Activated gamma-delta T cell (primary cell): ENCODE data around the gene ERCC6L2.

Experiments used
- DNase-seq: peaks from one replicate; lab custom pipeline; 2025; lab: John Stamatoyannopoulos, UW
- total RNA-seq, 2 donors: gene quantifications; one replicate each; lab custom pipeline; 2026; lab: John Stamatoyannopoulos, UW

The ERCC6L2 gene, protein sequence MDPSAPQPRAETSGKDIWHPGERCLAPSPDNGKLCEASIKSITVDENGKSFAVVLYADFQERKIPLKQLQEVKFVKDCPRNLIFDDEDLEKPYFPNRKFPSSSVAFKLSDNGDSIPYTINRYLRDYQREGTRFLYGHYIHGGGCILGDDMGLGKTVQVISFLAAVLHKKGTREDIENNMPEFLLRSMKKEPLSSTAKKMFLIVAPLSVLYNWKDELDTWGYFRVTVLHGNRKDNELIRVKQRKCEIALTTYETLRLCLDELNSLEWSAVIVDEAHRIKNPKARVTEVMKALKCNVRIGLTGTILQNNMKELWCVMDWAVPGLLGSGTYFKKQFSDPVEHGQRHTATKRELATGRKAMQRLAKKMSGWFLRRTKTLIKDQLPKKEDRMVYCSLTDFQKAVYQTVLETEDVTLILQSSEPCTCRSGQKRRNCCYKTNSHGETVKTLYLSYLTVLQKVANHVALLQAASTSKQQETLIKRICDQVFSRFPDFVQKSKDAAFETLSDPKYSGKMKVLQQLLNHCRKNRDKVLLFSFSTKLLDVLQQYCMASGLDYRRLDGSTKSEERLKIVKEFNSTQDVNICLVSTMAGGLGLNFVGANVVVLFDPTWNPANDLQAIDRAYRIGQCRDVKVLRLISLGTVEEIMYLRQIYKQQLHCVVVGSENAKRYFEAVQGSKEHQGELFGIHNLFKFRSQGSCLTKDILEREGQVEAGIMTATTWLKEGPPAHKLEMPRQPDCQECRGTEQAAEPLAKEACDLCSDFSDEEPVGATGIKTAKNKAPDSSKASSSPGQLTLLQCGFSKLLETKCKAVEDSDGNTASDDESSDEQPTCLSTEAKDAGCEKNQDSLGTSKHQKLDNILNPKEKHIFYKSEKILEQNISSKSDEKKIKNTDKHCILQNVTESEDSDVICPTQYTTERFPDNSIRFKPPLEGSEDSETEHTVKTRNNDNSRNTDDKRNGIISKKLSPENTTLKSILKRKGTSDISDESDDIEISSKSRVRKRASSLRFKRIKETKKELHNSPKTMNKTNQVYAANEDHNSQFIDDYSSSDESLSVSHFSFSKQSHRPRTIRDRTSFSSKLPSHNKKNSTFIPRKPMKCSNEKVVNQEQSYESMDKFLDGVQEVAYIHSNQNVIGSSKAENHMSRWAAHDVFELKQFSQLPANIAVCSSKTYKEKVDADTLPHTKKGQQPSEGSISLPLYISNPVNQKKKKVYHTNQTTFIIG (N-terminal part only)
- total RNA-seq: 134 to 176 reads per million in 2 donors

DNA sequence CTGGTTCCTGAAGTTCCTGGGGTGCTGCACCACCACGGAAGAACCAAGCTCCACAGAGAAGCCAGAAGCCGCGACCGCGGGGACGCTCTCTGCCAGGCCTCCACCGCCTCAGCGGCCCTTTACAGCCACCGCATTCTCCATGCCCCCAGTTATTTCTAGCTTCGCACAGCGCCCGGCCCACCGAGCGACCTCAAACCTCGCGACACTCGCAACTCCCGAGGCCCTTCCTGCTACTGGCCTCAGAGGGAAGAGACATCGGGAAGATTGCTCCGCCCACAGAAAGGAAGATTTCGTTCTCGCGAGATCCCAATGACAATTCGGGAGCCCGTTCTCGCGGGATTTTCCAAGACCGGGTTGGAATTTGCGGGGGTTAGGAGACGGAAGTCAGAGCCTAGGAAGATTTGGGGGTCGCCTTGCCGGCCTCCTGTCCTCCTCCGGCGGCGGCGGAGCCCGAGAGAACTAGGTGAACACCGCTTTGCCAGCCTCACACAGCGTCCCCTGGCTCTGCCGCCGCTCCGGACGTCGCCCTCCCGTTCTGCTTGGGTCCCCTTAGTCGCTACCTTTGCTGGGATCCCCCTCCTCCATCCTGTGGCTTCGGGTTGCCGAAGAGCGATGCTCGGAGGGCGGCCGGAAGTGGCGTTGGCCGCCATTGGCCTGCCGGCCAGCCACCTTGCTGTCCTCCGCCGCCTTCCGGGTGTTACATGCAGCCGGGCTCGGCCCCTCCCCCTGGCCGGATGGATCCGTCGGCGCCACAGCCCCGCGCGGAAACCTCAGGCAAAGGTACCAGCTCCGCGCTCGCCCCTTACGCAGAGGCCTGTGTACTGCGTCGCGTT is at the start of gene ERCC6L2:
Gene ERCC6L2 (plus strand): TSS at position 387 of the 833 bp plus-strand sequence. CDS start 348 bp downstream, at position 735.
- peak; percentile 86 for DNase-seq

DNA sequence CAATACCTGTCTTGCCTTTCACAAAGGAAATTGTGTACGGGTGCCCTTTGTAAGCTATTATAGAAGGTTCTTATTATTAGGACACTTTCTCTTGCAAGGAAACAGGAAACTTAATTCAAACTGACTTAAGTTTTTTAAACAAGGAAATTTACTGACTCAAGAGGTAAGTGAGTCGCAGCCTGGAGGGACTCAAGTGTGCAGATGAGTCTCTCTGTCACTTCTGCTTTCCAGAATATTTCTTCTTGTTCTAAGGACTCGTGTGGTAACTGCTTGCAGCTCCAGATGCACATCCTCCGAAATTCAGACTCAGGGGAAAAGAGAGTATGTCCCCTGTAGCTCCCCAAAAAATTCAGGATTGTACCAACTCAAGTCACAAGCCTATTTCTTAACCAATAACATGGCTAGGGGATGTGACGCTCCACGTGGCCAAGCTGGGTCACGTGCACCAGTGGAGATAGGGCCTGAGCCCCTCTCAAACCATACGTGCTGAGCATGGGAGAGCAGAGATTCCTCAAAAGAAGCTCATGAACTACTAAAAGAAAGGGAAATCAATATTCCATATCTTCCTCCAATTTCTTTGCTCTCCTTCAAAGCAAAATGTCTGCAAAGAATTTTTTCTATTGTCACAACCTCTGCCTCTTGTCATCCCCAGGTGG is 49.2 kb upstream of the ERCC6L2 start:
- no peak for DNase-seq

DNA sequence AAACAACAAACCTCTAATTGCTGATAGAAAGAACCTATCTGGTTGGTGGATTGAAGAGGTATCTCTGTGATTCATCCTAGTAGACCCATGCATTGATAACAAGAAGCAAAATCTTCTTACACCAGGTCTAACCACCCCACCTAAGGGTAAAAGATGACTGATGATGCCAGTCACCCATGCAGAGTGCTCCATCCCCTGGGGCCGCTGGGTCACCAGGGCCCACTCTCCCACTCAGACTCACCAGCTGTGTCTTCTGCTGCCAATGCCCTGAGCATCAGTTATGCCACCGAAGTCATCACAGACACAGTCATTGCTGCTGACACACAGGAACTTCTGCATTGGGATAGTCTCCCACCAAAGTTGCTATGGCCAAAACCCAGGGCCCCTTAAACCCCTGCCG is 44.7 kb upstream of the ERCC6L2 start:
- no peak for DNase-seq

DNA sequence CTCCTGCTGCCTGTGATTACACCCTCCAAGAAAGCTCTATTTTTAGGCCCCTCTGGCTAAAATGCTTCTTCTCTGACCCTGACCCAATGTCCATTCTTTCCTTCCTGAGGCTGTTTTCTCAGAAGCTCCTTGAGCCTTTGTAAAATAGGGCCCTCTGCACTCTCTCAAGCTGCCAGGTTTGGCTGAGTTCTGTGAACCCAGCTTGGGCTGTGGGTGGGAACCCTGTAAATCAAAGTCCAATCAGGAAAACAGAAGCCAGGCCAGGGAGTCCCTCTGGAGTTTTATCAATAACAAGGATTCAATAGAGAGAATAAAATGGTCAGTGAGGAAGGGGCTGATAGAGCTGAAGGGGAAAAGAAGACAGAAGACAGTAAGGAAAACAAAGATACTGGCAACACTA is 43.7 kb upstream of the ERCC6L2 start:
- DNase-seq: no peak

DNA sequence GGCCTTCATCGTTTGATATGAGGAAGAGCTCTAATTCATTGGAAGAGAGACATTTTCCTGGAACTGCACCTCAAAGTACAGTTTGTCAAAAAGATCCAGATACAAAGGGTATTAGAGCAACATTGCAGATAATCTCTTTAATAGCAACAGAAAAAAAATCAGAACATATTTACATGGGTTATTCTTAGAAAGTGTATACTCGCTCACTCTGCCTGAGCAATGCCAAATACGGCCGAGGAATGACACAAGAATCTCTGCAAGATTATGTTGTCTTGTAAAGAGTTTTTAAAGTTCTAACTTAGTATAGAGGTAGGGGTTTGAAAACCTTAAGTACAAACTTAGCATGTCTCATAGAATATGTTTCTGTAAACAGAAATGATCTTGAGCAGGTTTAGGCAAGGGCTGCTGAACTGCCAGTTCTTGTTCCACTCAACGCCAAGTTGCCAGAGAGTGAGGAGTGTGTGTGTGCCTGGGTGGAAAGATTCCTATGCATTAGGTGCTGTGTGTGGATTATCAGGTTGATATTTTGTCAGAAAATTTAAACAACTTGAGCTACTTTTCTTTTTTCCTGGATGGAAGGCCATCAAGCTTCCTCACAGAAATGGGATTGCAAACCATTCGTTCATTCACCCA is 41.8 kb upstream of the ERCC6L2 start:
- DNase-seq: no peak

DNA sequence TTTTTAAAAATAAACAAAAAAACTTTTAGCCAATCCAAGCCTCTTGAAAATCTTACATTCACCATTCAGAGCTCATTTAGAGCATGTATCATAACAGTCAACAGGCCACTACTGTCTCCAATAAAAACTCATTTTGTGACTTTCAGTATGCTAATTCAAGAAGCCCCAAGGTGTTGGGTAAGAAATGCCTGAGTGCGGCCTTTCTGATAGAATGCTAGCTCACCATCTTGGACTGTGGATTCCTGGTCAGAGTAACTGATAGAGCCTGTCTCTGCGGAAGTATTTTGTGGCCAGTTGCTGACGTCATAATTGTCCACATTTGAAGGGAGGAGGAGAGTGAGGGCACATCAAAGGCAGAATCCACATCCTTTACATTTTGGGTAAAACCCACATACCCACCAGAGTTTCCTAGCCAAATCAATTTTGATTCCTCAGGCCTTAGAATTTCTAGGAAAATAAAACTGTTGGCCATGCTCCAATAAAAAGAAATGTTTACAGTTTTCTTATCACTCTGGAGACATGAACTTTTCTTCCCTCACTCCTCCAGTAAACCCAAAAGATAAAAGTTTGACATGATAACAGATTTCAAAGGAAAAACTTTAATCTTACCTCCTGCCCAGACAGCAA is 41.1 kb upstream of the ERCC6L2 start:
- DNase-seq: no peak

DNA sequence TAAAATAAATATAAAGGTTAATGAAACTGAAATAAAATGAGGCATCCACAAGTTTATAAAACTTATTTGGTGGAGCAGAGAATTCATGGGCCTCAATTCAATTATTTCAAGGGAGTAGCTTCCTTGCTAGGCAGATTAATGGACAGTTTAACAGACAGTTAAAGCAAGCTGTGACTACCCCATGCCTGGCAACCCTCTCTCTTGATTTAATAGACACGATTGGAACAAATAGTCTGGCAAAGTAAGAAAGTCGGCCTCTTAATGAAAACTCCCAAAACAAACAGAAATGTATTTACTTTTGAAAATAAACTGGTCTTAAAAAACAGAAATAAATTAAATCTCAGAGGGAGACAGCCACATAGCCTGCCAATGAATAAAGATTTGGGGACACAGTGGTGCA is 40.1 kb upstream of the ERCC6L2 start:
- DNase-seq: no peak

DNA sequence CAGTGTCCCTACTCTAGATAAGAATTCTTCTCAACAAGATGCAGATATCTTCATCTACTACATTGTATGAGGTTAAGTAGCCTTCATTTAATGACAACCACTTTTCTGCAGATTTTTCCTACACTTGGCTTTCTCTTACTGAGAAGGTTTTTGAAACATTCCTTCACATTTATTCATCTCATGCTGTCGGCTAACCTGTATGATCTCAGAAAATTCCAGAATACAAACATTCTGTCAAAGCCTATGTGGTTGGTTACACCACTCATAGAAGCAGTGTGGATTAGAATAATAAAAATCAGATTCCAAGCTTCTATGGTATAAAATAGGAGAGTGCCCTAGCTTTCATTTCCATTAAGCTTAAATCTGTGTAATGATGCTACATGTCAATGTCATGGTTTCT is 39.4 kb upstream of the ERCC6L2 start:
- DNase-seq: no peak

DNA sequence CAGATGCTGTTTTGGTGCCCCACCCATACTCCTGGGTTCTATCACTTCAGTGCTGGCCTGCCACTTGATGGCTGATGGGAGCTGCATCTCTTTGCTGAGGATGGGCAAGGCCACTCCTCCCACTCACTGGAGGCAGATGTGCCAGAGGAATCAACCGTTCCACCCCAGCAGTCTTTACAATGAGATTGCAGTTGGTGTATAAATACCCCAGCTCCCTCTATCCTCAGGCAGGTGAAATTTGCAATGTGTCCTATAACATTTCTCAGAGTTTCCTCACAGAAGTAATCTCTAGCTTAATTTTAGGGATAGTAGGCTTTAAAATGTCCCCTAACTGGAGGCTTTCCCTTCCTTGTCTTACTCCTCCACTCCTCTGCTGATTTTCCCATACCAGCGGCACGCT is 36.5 kb upstream of the ERCC6L2 start:
- DNase-seq: no peak

DNA sequence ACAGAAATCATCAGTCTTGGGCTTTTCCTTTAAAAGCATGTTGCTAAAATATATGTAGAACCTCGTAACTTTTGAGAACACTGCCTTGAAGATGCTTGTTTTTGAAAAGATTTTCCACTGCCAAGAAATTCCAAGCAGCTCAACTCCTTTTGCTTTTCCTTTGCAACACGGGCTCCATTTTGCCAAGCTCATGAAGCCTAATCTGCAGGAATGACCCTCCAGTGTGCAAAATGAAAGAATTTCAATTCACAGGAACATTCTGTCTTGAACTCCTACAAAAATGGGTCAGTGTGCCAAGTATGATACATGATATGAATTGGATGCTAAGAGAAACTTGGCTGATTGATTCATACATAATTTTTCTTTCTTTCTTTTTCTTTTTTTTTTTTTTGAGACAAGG is 35.4 kb upstream of the ERCC6L2 start:
- no peak for DNase-seq

DNA sequence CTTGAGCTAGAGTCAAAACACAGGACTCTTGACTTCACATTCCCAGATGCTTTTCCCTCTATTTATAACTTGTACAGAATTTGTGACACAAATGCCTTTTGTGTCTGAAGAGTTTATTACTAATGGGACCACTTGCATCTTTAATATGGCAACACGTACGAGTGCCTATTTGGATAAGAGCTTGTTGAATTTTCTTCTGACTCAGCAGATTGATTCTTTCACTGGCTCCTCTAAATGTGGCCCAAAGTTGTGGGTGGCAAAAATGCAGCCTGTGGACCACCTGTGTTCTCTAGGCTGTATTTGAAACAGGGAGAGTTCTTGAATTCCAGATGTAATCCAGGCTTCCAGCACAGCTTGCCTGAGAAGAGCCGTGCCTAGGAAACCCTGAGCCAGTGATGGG is 34.1 kb upstream of the ERCC6L2 start:
- no peak for DNase-seq

DNA sequence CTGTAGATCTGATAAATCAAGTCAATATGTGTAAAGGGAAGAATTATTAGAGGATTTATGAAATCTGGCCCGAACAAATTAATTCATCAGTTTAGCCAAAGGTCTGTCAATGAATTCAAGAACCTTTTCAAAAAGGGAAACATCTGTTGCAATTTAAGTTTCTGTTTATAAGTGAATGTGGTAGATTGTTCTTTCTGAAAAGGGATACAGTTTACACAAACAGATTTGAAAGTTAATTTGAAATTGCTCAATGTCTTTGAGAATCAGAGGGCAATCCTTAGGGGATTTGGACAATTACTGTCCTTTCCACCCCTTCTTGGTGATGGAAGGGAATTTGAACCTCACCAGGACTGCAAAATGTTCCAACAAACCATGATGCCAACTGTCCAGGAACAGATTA is 29.7 kb upstream of the ERCC6L2 start:
- no peak for DNase-seq

DNA sequence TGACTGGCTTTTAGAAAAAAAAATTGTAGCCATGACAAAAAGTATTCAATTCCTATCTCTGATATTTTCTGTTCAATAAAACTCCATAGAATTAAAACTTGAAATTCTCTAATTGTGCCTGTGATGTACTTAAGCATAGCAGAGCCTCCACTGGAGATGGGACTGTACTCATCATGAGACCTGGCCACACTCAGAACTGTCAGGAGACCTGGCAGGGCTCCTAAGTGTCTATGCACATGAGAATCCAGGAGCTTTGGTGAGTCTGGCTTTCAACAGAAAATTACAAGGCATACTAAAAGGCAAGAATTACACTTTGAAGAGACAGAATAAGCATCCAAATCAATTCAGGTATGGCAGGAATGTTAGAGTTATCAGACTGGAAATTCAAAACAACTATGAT is 26.7 kb upstream of the ERCC6L2 start:
- DNase-seq: no peak

DNA sequence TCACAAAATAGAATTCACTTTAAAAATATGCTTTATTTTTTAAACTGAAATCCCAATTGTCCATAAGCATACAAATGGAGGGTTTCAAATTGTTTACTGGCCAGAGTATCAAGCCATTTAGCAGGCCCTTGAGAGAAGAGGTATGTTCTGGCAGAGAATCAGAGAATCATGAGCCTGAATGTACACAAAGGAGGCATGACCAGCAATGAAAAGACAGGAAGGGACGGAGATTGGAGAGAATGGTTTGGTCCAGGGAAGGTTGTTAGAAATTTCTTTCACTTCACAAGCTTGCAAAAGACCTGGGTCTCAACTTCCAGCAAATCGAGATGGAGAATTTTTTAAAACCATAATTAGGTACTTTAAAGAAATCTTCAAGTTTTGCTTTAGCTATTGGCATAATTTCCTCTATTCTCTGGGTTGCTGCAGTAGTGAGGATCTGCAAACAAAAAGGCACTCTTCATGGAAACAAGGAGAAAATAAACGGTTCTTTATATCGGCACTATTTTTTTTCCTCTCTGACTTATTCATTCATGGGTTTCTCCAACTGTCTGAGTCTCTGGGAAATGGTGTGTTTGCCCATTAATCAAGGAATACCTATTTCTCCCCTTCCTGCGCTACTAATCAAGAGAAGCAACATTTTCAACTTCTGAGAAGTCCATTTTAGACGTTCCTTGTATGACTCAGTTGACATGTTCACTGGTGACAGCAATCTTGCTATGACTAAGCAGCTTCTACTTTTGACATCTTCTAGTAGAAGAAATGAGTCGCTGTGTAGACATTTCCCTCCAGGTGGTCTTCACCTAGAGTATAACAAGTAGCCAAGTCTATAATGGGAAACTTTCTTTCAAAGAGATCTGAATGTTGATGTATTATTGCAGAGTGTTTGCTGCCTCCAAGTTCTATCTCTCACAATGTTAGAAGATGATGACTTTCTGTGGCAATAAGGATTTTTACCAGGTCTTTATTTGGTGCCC is 23.1 kb upstream of the ERCC6L2 start:
- DNase-seq: no peak

DNA sequence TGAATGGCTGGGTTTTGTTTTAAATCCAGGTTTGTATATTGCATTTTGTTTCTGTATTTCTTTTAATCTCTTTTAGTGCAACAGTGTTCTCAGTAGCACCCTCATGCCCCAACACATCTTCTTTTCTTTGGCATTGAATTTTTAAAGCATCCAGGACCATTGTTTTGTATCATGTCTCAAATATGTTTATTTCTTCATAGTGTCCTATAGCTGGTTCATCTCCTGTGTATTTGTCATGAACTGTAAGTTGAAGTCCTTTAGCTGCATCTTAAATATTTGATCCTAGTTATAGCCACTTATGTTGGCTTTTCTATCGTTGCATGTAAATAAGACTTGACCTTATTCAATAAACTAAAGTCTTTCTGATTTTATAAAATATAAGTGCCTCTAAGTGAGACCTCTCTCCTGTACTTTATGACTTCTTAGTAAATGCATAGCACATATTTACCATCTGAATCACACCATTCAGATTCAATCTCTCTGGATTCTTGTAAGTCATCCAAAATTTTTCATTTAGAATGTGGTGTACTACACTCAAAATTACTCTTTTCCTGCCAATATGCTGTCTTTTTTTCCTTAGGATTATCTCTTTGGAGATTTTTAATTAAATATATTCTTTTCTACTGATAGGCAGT is 21.0 kb upstream of the ERCC6L2 start:
- no peak for DNase-seq

DNA sequence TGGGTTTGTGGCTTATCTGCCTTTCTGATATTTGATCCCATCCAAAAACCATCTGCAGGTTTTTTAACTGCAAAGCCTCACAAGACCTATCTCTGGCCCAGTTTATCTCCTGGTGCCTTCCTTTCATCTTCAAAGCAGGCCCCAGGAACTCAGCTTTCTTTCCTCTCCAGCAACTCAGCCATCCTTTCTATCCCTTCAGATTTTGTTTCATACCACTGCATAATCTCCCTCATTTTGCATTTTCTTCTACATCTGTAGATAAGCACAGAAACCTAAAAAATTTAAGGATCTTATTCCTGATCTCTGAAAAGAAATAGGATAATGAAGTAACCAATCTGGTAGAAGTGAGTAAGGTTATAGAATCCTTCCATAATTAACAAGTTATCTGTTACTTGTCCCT is 19.5 kb upstream of the ERCC6L2 start:
- DNase-seq: no peak

DNA sequence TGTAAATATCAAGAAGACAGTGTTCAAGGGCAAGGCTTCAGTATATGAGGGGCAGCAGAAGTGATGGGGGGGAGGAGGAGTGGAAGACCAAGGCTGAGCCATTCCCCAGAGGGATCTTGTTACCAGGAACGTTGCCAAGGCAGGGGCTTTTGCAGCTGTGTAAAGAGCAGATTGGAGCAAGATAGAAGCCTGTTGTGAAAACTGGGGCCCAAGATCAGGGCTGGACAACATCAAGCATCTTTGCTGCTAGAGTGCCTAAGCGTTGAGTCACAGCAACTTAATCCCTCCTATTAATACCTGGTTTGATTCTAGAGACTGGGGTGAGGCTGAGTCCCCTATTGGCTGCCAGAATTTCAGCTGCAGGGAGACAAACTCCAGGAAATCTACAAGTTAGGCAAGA is 18.4 kb upstream of the ERCC6L2 start:
- no peak for DNase-seq

DNA sequence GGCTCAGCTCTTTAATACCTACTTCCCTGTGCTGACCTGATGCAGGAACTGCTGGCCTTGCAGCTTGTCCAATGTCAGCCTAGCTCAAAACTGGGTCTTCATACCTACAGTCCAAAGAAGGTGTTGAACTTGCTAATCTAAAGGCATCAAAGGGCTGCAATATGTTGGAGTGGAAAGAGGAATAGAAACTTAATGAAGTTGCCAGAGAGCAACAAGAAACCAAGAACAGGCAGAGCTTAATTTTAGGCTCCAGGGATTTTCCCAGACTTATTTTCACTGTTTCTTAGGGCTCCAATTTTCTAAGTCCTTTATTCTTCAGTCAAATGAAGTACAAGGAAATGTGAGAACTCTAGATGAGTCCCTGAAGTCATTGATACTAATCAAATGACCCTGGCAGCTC is 17.6 kb upstream of the ERCC6L2 start:
- no peak for DNase-seq
